ENCODE results near the gene ICE2. TPM values are rescaled to one million over a fixed set of nuclear protein-coding genes. Genes with fewer than 3 reads are reported as not detected.

ICE2 gene
- total RNA-seq, 1 donor from 2014 or later, result 67.2 TPM

- no peak for TF ChIP-seq CTCF (IDR thresholded peaks at IDR 0.05; ENCODE audit: unreplicated experiment)
- no peak overlapping the region for H3K4me3 Mint-ChIP-seq
- peaks cover 25% of the 10 kb centered on the region for H3K36me3 Mint-ChIP-seq
- no peak for DNase-seq (ENCODE audit: low spot score in 2 of 2, unreplicated experiment in 2 of 2)
- H3K9me3 Mint-ChIP-seq, result no peaks in the 10 kb centered on the region
- H3K4me1 Mint-ChIP-seq, result no peaks in the 10 kb centered on the region
- H3K27ac Mint-ChIP-seq, result no peak overlapping the region
- no peaks in the 10 kb centered on the region for H3K27me3 Mint-ChIP-seq (ENCODE audit: low read depth)
These were observed 30.1 kb downstream of the ICE2 start for GRCh38 chr15:60448668-60449360.

- Mint-ChIP-seq H3K9me3 (no peaks in the 10 kb centered on the region), H3K4me3 (no peak overlapping the region), H3K27me3 (ENCODE audit: low read depth) (no peaks in the 10 kb centered on the region), H3K27ac (no peak overlapping the region), H3K4me1 (peaks cover 17% of the 10 kb centered on the region), H3K36me3 (peaks cover 17% of the 10 kb centered on the region)
- peak; percentile 41 for TF ChIP-seq CTCF (IDR thresholded peaks at IDR 0.05; ENCODE audit: unreplicated experiment)
- DNase-seq (ENCODE audit: low spot score in 2 of 2, unreplicated experiment in 2 of 2), result no peak
These were observed 34.5 kb downstream of the ICE2 start for GRCh38 chr15:60444289-60444912.

GRCh38 chr15:60442763-60443162 is 36.2 kb downstream of the ICE2 start:
- no peak overlapping the region for H3K4me3 Mint-ChIP-seq
- no peak for DNase-seq (ENCODE audit: low spot score in 2 of 2, unreplicated experiment in 2 of 2)
- no peaks in the 10 kb centered on the region for H3K27me3 Mint-ChIP-seq (ENCODE audit: low read depth)
- no peak for TF ChIP-seq CTCF (IDR thresholded peaks at IDR 0.05; ENCODE audit: unreplicated experiment)
- H3K9me3 Mint-ChIP-seq, result no peaks in the 10 kb centered on the region
- H3K27ac Mint-ChIP-seq, result peak overlapping the region; percentile 76
- peaks cover 9% of the 10 kb centered on the region for H3K36me3 Mint-ChIP-seq
- peaks cover 17% of the 10 kb centered on the region for H3K4me1 Mint-ChIP-seq

GRCh38 chr15:60442031-60442650 is 36.8 kb downstream of the ICE2 start:
- TF ChIP-seq CTCF (IDR thresholded peaks at IDR 0.05; ENCODE audit: unreplicated experiment), result no peak
- peaks cover 6% of the 10 kb centered on the region for H3K36me3 Mint-ChIP-seq
- DNase-seq (ENCODE audit: low spot score in 2 of 2, unreplicated experiment in 2 of 2), result no peak
- no peaks in the 10 kb centered on the region for H3K27me3 Mint-ChIP-seq (ENCODE audit: low read depth)
- H3K4me3 Mint-ChIP-seq, result no peak overlapping the region
- peaks cover 17% of the 10 kb centered on the region for H3K4me1 Mint-ChIP-seq
- H3K27ac Mint-ChIP-seq, result no peak overlapping the region
- H3K9me3 Mint-ChIP-seq, result no peaks in the 10 kb centered on the region

- no peak for DNase-seq (ENCODE audit: low spot score in 2 of 2, unreplicated experiment in 2 of 2)
- H3K9me3 Mint-ChIP-seq, result no peaks in the 10 kb centered on the region
- H3K36me3 Mint-ChIP-seq, result peaks cover 3% of the 10 kb centered on the region
- H3K27me3 Mint-ChIP-seq (ENCODE audit: low read depth), result no peaks in the 10 kb centered on the region
- H3K27ac Mint-ChIP-seq, result peak overlapping the region; percentile 22
- no peak for TF ChIP-seq CTCF (IDR thresholded peaks at IDR 0.05; ENCODE audit: unreplicated experiment)
- H3K4me3 Mint-ChIP-seq, result no peak overlapping the region
- peaks cover 17% of the 10 kb centered on the region for H3K4me1 Mint-ChIP-seq
These were observed 37.6 kb downstream of the ICE2 start for GRCh38 chr15:60441331-60441730.
